Measurements from ENCODE around the gene RAD51B. TPM values are rescaled to one million over a fixed set of nuclear protein-coding genes. Genes with fewer than 3 reads are reported as not detected.
A peak's percentile ranks its signal among the peaks of the same experiment; 100 is the strongest.

Gene RAD51B
- total and polyA plus RNA-seq, 5 donors, result 0.88 to 5.3 (median 3.3) TPM

DNA sequence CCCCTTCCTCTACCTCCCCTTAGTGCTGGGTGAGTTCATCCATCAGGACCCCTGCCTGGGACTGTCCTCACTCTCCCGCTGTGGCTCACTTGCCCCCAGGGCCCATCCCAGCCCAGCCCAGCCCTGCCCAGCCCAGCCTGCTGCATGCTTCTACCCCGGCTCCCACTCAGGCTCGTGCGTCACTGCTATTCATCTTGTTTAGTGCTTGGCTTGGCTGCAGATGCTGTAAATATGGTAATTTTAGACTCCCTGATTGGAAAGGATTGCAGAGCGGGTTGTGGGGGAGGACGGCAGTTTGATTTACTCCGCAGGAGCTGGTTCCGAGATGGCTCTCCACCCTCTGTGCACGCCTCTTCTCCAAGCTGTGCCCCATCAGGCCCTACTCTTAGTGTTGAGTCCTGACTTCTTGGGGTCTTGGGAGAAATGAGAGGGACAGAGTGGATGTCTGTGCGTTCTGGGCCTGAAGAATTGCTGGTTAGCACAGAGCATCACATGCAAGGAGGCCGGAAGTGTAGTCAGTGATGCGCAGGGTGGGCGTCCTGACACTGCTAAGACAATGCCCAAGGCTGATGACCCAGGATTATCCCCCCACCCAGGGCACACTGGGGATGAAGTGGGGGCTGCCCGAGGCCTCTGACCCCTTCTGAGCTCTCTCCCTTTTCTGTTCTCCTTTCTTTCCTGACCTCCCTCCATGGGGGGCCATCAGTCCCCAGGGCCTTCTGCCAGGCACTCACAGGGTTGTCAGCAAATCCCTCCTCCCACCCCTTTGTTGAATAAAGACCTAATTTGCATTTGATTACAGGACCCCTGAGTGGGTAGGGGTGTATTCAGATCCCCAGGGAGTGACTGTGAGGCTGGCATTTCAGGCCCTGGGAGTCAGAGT lies 728.9 kb downstream of the RAD51B start:
- Histone ChIP-seq H3K4me1 (ENCODE audit: control insufficient read depth, insufficient read depth, low read length) (peaks cover 40% of the 10 kb centered on the region), H3K4me3 (ENCODE audit: low read length) (no peak overlapping the region), H3K27ac (ENCODE audit: low read length) (peak overlapping the region; percentile 98), H3K9me3 (ENCODE audit: control insufficient read depth, low read length) (no peaks in the 10 kb centered on the region), H3K27me3 (ENCODE audit: control insufficient read depth, insufficient read depth) (no peaks in the 10 kb centered on the region)
- intact Hi-C loops (cut with DNase I), result loop anchor here in 1 of 4 donors (5.0 to 10.0 kb wide), 2 partner anchors 74 to 246 kb away; partner anchors contain the start of gene ZFP36L1
- ATAC-seq (peak; percentile 92 to 93), DNase-seq (peak; percentile 93 to 96 (median 95))
- WGBS, result 25% methylated on average over 14 of the region's 14 CpGs

DNA sequence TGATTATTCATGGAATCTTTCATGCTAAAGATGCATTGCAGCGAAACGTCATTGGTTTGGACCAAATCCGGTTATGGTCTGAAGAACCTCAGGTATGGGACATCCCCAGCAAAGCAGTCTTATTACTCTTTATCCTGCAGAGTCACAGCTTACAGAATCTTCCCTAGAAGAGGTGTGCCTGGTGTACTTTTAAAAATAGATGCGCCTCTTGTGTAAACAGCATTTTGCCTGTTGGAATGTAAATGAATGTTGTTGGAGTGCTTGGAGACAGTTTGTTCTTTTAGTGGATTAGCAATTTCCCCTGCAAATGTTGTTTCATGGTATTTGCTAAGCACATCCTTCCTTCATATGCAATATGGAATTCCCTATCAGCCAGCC lies 730.7 kb downstream of the RAD51B start:
- no peak overlapping the region for H3K4me3 ChIP-seq (ENCODE audit: low read length)
- 83% methylated on average over 4 of the region's 4 CpGs for WGBS
- ATAC-seq (no peak), DNase-seq (no peak)
- H3K9me3 ChIP-seq (ENCODE audit: control insufficient read depth, low read length), result no peaks in the 10 kb centered on the region
- intact Hi-C loops (cut with DNase I), result loop anchor here in 1 of 4 donors (5.0 kb wide), 1 partner anchor 242 kb away; the partner anchor contains the start of gene ZFP36L1
- peak overlapping the region; percentile 78 for H3K27ac ChIP-seq (ENCODE audit: low read length)
- no peaks in the 10 kb centered on the region for H3K27me3 ChIP-seq (ENCODE audit: control insufficient read depth, insufficient read depth)
- H3K4me1 ChIP-seq (ENCODE audit: control insufficient read depth, insufficient read depth, low read length), result peaks cover 44% of the 10 kb centered on the region

- Histone ChIP-seq H3K27me3 (ENCODE audit: control insufficient read depth, insufficient read depth) (no peaks in the 10 kb centered on the region), H3K4me3 (ENCODE audit: low read length) (no peak overlapping the region), H3K4me1 (ENCODE audit: control insufficient read depth, insufficient read depth, low read length) (peaks cover 47% of the 10 kb centered on the region), H3K27ac (ENCODE audit: low read length) (peak overlapping the region; percentile 87), H3K9me3 (ENCODE audit: control insufficient read depth, low read length) (no peaks in the 10 kb centered on the region)
- WGBS, result 58% methylated on average over 7 of the region's 7 CpGs
- DNase-seq (peak in 2 of 3 donors; percentile 29 to 53), ATAC-seq (no peak)
- intact Hi-C loops (cut with DNase I), result loop anchor here in 1 of 4 donors (5.0 kb wide), 1 partner anchor 241 kb away; the partner anchor contains the start of gene ZFP36L1
Measured at GRCh38 chr14:68551045-68551683, 731.6 kb downstream of the RAD51B start.

DNA sequence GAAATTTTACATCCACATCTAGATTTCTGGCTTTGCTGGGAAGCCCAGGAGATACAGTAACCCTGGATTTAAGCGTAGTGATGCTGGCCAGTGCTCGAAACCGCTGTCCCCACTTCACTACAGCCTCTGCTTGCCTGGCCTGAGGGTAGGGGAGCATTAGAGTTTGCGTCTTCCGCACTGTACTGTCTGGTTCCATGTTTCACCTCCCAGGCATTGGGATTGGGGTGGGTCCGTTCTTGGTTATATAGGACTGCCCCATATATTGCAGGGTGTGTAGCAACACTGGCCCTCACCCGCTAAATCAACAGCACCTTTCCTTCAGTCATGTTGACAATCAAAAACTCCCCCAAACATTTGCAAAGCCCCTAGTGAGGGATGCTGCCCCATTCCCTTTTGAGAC lies 732.5 kb downstream of the RAD51B start:
- no peak overlapping the region for H3K4me3 ChIP-seq (ENCODE audit: low read length)
- H3K9me3 ChIP-seq (ENCODE audit: control insufficient read depth, low read length), result no peaks in the 10 kb centered on the region
- no peaks in the 10 kb centered on the region for H3K27me3 ChIP-seq (ENCODE audit: control insufficient read depth, insufficient read depth)
- 98% methylated on average over 7 of the region's 7 CpGs for WGBS
- H3K4me1 ChIP-seq (ENCODE audit: control insufficient read depth, insufficient read depth, low read length), result peaks cover 42% of the 10 kb centered on the region
- intact Hi-C loops (cut with DNase I), result loop anchor here in 1 of 4 donors (5.0 kb wide), 1 partner anchor 240 kb away; the partner anchor contains the start of gene ZFP36L1
- no peak overlapping the region for H3K27ac ChIP-seq (ENCODE audit: low read length)
- DNase-seq (no peak), ATAC-seq (no peak)

DNA sequence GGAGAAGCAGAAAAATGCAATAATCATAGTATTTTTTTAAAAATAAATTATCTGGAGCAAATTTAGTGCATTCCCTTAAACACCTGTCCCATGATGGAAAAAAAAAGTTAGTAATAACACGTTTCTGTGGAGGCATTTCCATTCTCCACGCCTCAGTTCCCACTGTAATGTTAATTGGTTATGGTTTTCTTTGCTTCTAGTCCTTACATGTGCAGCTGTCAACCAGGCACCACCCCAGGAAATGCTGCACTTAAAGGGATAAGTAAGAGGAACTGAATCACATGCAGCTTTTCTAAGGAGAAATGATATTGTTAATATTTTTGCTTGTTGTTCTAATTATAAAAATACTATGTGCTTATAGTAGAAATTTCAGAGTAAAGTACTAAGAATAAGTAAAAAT lies 733.0 kb downstream of the RAD51B start:
- Histone ChIP-seq H3K9me3 (ENCODE audit: control insufficient read depth, low read length) (no peaks in the 10 kb centered on the region), H3K27me3 (ENCODE audit: control insufficient read depth, insufficient read depth) (no peaks in the 10 kb centered on the region), H3K4me3 (ENCODE audit: low read length) (no peak overlapping the region), H3K27ac (ENCODE audit: low read length) (no peak overlapping the region), H3K4me1 (ENCODE audit: control insufficient read depth, insufficient read depth, low read length) (peaks cover 37% of the 10 kb centered on the region)
- DNase-seq (no peak), ATAC-seq (no peak)
- intact Hi-C loops (cut with DNase I), result loop anchor here in 1 of 4 donors (5.0 kb wide), 1 partner anchor 240 kb away; the partner anchor contains the start of gene ZFP36L1
- WGBS, result 32% methylated on average over 2 of the region's 2 CpGs

- Histone ChIP-seq H3K9me3 (ENCODE audit: control insufficient read depth, low read length) (no peaks in the 10 kb centered on the region), H3K27me3 (ENCODE audit: control insufficient read depth, insufficient read depth) (no peaks in the 10 kb centered on the region), H3K4me1 (ENCODE audit: control insufficient read depth, insufficient read depth, low read length) (peaks cover 32% of the 10 kb centered on the region), H3K4me3 (ENCODE audit: low read length) (no peak overlapping the region), H3K27ac (ENCODE audit: low read length) (no peak overlapping the region)
- ATAC-seq, result peak; percentile 4 to 16
- 41% methylated on average over 3 of the region's 3 CpGs for WGBS
- no peak for DNase-seq
- intact Hi-C loops (cut with DNase I), result loop anchor here in 1 of 4 donors (5.0 kb wide), 1 partner anchor 239 kb away; the partner anchor contains the start of gene ZFP36L1
Measured at GRCh38 chr14:68553311-68553710, 733.7 kb downstream of the RAD51B start.

GRCh38 chr14:68554231-68554630 lies 734.7 kb downstream of the RAD51B start:
- Histone ChIP-seq H3K27me3 (ENCODE audit: control insufficient read depth, insufficient read depth) (no peaks in the 10 kb centered on the region), H3K9me3 (ENCODE audit: control insufficient read depth, low read length) (no peaks in the 10 kb centered on the region), H3K4me1 (ENCODE audit: control insufficient read depth, insufficient read depth, low read length) (peaks cover 24% of the 10 kb centered on the region), H3K4me3 (ENCODE audit: low read length) (no peak overlapping the region), H3K27ac (ENCODE audit: low read length) (no peak overlapping the region)
- 92% methylated on average over 4 of the region's 4 CpGs for WGBS
- DNase-seq (no peak), ATAC-seq (no peak)
- intact Hi-C loops (cut with DNase I), result loop anchor here in 1 of 4 donors (5.0 kb wide), 1 partner anchor 238 kb away; the partner anchor contains the start of gene ZFP36L1

GRCh38 chr14:68556253-68556652 lies 736.7 kb downstream of the RAD51B start:
- WGBS, result 96% methylated on average over 4 of the region's 4 CpGs
- H3K27ac ChIP-seq (ENCODE audit: low read length), result no peak overlapping the region
- no peaks in the 10 kb centered on the region for H3K9me3 ChIP-seq (ENCODE audit: control insufficient read depth, low read length)
- H3K27me3 ChIP-seq (ENCODE audit: control insufficient read depth, insufficient read depth), result no peaks in the 10 kb centered on the region
- DNase-seq (no peak), ATAC-seq (no peak)
- peaks cover 14% of the 10 kb centered on the region for H3K4me1 ChIP-seq (ENCODE audit: control insufficient read depth, insufficient read depth, low read length)
- H3K4me3 ChIP-seq (ENCODE audit: low read length), result no peak overlapping the region
- intact Hi-C loops (cut with DNase I), result no loop called here

DNA sequence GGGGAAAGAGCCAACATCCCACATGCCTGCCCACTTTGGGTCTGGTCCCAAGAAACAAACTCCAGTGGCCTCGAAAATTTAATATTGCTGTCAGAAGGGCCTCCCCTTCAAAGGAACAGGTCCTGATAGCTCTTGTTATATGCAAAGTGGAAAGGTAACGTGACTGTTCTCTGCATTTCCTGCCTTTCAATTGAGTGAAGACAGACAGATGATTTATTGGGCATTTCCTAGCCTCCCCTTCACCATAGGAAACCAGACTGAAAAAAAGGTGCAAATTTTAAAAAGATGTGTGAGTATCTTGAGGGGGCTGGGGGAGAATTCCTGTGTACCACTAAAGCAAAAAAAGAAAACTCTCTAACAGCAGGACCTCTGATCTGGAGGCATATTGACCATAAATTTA lies 738.1 kb downstream of the RAD51B start:
- Histone ChIP-seq H3K27me3 (ENCODE audit: control insufficient read depth, insufficient read depth) (no peaks in the 10 kb centered on the region), H3K27ac (ENCODE audit: low read length) (no peak overlapping the region), H3K9me3 (ENCODE audit: control insufficient read depth, low read length) (no peaks in the 10 kb centered on the region), H3K4me1 (ENCODE audit: control insufficient read depth, insufficient read depth, low read length) (peaks cover 11% of the 10 kb centered on the region), H3K4me3 (ENCODE audit: low read length) (no peak overlapping the region)
- DNase-seq (no peak), ATAC-seq (no peak)
- WGBS, result 73% methylated on average over 2 of the region's 2 CpGs
- intact Hi-C loops (cut with DNase I), result no loop called here

DNA sequence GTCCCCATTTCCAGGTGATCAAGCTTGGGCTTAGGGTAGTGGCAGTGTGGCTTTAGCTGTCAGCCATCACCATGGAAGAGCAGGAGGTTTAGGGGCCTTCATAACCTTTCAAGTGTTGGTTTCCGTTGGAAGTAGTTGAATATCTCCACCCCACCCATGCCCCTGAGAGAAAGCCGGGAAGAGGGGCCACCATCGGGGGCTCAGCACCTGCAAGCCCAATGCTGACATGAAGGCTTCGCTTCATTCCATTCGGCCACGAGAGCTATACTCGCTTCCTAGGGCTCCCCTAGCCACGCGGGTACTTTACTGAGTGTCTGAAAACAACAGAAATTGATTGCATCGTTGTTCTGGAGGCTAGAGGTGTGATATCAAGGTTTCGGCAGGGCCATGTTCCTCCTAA lies 738.5 kb downstream of the RAD51B start:
- no peak overlapping the region for H3K4me3 ChIP-seq (ENCODE audit: low read length)
- H3K9me3 ChIP-seq (ENCODE audit: control insufficient read depth, low read length), result no peaks in the 10 kb centered on the region
- H3K4me1 ChIP-seq (ENCODE audit: control insufficient read depth, insufficient read depth, low read length), result peaks cover 15% of the 10 kb centered on the region
- ATAC-seq (no peak), DNase-seq (no peak)
- no peak overlapping the region for H3K27ac ChIP-seq (ENCODE audit: low read length)
- WGBS, result 96% methylated on average over 11 of the region's 11 CpGs
- H3K27me3 ChIP-seq (ENCODE audit: control insufficient read depth, insufficient read depth), result no peaks in the 10 kb centered on the region
- intact Hi-C loops (cut with DNase I), result no loop called here

DNA sequence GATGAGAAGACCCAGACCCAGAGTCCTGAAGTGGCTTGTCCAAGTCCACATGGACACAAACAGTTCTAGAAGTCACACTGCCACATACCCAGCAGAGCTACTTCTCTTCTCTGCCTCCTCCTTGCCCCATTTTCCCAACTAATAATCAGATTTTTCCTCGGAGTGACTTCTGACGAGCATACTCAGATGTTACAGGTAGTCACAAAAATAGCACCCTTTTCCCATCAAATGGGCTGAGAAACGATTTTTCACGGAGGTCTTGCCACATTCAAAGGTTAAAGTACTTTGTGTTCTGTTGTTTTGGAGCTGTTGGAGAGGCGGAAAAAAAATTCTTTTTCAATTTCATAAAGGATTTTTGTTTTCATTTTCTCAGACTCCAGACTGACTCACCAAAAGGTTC lies 740.4 kb downstream of the RAD51B start:
- DNase-seq (no peak), ATAC-seq (no peak)
- H3K4me1 ChIP-seq (ENCODE audit: control insufficient read depth, insufficient read depth, low read length), result peaks cover 14% of the 10 kb centered on the region
- H3K27me3 ChIP-seq (ENCODE audit: control insufficient read depth, insufficient read depth), result no peaks in the 10 kb centered on the region
- WGBS, result 92% methylated on average over 5 of the region's 5 CpGs
- H3K4me3 ChIP-seq (ENCODE audit: low read length), result no peak overlapping the region
- H3K27ac ChIP-seq (ENCODE audit: low read length), result no peak overlapping the region
- no peaks in the 10 kb centered on the region for H3K9me3 ChIP-seq (ENCODE audit: control insufficient read depth, low read length)
- intact Hi-C loops (cut with DNase I), result no loop called here

Measured in right cardiac atrium (tissue), 5 donors.